GM21367 (cell line): ENCODE results near the gene GTPBP4.
A peak's percentile ranks its signal among the peaks of the same experiment; 100 is the strongest.
"Not testable (repeated sequence)": the region's sequence is repeated elsewhere in the genome, so short reads cannot be mapped to it uniquely, and the experiment has no call there.

Source experiments
- ATAC-seq: cut with Tn5 transposase; IDR thresholded peaks from one replicate; pipeline ENCODE4 v1.9.1; 2021; ENCODE audit not compliant: unreplicated experiment

GTPBP4 gene

DNA sequence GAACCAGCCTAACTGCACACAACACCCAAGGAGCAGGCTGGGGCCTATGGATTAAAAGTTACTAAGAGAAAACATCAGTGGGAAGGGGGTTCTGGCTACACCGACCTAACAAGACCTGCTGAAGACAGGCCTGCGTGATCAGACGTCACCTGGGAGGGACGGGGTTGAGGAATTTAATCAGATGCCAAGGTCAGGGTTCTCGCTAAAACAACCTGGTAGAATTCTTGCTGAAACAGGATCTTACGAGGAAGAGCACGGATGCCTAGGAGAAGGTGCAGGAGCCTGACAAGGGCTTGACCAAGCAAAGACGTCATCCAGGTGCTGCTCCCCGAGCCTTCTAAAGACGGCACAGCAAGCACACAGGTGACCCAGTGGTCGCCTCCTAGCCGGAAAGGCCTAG is 35.9 kb downstream of the GTPBP4 start:
- ATAC-seq, result no peak

DNA sequence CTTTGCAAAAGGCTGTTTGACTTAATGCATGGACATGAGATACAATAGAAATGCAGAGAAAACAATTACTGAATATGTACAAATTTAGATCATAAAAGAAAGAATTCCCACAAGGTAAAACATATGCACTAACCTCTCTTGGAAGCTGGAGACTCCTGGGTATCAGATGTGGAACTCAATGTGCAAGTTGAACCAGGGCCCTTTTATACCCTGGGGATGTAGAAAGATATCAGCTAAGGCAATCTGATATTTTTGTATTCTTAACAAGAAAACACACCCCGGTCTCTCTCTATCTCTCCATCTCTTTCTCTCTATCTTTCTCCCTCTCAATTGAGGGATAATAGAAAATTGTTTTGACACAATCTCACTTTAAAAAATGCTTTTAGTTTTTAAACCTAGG is 37.4 kb downstream of the GTPBP4 start, which contains the start of gene IDI2:
IDI2 (minus strand) TSS at position 177 of the 400 bp plus-strand sequence. CDS start 1,136 bp downstream, outside the sequence.
- no peak for ATAC-seq

- no peak for ATAC-seq
These were observed 38.3 kb downstream of the GTPBP4 start for GRCh38 chr10:1026578-1026977.

GRCh38 chr10:1029838-1030237 is 41.6 kb downstream of the GTPBP4 start:
- no peak for ATAC-seq

DNA sequence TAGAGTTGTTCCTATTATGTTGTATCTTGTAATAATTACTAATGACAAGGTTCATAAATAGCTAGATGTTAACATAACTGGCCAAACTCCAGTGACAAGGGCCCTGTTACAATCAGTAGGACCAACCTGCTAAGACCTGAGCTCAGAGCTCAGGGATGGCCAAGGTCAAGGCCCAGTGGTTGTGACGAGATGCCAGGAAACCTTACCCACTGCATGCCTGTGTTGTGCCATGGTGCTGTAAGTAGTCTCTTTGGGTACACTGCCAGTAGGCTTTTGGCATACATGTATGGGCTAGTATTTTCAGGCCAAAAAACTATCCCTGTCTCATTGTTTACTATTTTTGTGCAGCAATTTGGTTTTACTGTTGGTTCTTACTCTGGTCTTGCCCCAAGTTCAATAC is 45.4 kb downstream of the GTPBP4 start:
- ATAC-seq, result no peak

GRCh38 chr10:1034758-1035157 is 46.5 kb downstream of the GTPBP4 start:
- no peak for ATAC-seq

DNA sequence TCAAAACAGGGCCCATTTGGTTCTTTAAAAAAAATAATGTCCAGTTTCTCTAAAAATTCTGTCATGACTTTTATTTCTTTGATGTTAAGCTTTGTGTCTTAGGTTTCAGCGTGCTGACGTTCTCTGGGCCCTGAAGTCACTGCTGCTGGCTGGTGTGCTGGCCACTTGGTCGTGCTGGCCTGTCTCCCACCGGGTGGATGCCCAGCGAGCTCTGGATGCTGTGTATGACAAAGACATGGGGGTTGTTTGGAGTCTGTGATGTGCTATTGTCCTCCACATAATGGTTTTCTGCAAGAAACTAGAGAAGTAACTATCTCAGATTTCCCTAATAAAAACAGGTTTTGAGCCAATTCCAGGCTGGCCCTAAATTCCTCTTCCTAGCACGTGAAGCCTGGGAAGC is 47.0 kb downstream of the GTPBP4 start:
- ATAC-seq, result no peak

- ATAC-seq, result no peak
These were observed 48.1 kb downstream of the GTPBP4 start for GRCh38 chr10:1036341-1036791.

- ATAC-seq, result no peak
These were observed 48.9 kb downstream of the GTPBP4 start for GRCh38 chr10:1037098-1037497.

DNA sequence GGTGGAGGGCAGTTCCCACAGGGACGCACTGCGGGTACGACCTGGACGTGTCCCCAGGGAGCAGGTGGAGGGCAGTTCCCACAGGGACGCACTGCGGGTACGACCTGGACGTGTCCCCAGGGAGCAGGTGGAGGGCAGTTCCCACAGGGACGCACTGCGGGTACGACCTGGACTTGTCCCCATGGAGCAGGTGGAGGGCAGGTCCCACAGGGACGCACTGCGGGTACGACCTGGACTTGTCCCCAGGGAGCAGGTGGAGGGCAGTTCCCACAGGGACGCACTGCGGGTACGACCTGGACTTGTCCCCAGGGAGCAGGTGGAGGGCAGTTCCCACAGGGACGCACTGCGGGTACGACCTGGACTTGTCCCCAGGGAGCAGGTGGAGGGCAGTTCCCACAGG is 50.5 kb downstream of the GTPBP4 start:
- ATAC-seq, result not testable (repeated sequence)

- no peak for ATAC-seq
These were observed 51.9 kb downstream of the GTPBP4 start for GRCh38 chr10:1040133-1040532.

- ATAC-seq, result no peak
These were observed 53.3 kb downstream of the GTPBP4 start for GRCh38 chr10:1041514-1041913.

- peak; percentile 50 for ATAC-seq
These were observed 55.3 kb downstream of the GTPBP4 start for GRCh38 chr10:1043532-1043995.

DNA sequence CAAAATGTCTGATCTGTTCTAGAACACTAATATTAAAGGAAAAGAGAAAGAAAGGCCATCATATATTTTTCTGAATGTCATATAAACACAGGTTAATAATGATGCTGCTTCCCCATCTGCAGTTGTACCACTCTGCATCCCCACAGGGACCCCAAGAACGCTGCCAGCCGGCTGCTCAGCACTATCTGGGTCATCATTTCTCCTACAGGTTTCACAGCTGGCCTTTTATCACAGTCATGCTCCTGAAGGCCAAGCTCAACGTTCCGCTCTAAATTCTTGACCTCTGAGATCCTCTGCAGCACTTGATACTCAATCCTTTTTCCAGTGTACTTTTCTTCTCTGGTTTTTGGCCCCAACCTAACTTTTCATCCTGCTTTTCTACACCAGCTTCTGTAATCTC is 55.9 kb downstream of the GTPBP4 start:
- ATAC-seq, result no peak

DNA sequence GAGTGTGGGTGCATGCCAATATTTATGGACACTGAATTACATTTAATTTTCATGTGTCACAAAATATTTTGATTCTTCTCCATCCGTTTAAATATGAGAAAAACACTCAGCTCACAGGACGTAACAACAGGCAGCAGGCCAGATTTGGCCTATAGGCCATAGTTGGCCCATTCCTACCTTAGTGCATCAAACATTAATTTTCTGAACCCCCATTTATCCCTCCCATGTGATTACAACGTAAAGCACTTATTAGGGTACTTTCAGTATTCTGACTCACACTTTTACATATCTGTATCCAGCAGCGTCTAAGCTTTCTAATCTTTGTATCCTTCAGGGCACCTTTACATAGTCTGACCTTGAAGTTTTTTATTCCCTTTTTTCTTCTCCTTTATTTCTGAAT is 56.7 kb downstream of the GTPBP4 start:
- no peak for ATAC-seq

DNA sequence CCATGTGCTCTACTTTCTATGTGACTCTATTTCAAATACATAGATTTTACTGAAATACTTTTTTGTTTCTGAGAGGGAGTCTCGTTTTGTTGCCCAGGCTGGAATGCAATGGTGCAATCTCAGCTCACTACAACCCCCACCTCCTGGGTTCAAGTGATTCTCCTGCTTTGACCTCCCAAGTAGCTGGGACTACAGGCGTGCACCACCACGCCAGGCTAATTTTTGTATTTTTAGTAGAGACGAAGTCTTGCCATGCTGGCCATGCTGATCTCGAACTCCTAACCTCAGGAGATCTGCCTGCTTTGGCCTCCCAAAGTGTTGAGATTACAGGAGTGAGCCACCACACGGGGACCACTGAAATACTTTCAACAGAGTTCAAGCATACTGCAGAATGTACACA is 57.2 kb downstream of the GTPBP4 start:
- ATAC-seq, result no peak

- ATAC-seq, result no peak
These were observed 59.7 kb downstream of the GTPBP4 start for GRCh38 chr10:1047937-1048336.

GRCh38 chr10:1048349-1048731 is 60.1 kb downstream of the GTPBP4 start:
- ATAC-seq, result no peak

DNA sequence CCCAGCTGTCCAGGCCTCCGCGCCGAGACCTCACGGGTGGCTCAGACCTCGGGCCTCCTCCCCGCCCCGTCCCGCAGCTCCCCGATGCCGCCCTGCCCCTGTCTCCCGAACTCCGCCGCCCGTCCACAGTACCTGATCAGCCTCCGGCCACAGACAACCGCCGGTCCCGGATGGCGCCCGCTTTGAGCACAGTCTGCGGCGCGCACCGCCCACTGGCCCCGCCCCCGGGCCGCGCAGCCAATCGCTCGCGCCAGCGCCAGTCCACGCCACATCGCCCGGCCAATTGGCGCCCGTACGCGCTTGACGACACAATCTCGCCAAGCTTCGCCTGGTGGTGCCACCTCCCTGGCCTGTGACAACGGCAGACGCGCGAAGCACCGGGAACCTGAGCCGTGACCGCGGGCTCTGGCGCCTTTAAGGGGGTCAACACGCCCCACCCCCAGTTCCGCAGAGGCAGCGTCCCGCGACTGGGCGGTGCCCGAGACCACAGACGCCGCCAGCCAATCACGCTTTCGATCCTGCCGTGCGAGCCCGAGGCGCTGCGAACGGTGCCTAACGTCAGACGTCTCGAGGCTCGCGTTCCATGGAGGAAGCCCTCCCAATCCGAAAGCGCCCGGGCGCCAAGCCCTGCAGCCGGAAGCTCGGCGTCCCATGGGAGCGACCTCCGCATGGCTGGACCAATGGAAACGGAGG is 60.6 kb downstream of the GTPBP4 start, which contains the start of gene IDI1:
IDI1 (minus strand) TSS at position 388 of the 693 bp plus-strand sequence; CDS start at position 272, 116 bp downstream.
- peak; percentile 80 for ATAC-seq

DNA sequence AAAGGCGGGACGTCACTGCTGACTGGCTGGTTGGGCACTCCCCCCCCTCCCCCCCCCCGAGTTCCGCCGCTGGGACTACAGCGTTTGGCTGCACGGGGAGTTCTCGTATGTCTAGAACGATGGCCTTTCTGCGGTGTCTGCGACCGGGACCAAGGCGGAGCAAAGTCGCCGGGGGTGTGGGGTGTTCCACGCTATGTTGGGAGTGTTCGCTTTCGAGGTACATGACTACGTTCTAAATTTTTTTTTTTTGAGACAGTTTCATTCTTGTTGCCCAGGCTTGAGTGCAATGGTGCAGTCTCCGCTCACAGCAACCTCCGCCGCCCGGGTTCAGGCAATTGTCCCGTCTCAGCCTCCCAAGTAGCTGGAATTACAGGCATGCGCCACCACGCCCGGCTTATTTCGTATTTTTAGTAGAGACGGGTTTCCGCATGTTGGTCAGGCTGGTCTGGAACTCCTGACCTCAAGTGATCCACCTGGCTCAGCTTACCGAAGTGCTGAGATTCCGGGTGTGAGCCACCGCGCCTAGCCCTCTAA is 61.3 kb downstream of the GTPBP4 start:
- no peak for ATAC-seq

- no peak for ATAC-seq
These were observed 61.9 kb downstream of the GTPBP4 start for GRCh38 chr10:1050145-1050544.

- ATAC-seq, result no peak
These were observed 62.3 kb downstream of the GTPBP4 start for GRCh38 chr10:1050554-1050953.

DNA sequence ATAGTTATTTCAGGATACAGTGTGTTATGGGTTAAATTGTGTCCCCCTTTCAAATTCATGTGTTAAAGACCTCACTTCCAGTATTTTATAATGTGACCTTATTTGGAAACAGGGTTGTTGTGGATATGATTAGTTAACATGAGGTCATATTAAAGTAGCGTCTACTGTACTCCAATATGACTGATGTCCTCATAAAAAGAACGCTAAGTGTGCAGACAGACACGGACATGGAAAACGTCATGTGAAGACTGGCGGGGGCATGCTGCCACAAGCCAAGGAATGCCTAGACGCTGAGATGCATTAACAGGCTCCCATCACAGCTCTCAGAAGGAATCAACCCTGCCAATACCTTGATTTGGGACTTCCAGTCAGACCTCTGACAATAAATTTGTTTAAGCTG is 66.5 kb downstream of the GTPBP4 start:
- no peak for ATAC-seq
